GM21619 (cell line): ENCODE measurements around the gene EPHA4.

Experiments used
- ATAC-seq: cut with Tn5 transposase; IDR thresholded peaks from one replicate; pipeline ENCODE4 v1.9.1; 2021; ENCODE audit not compliant: unreplicated experiment

The EPHA4 gene

GRCh38 chr2:221405521-221405920 is 166.6 kb downstream of the EPHA4 start:
- no peak for ATAC-seq

- no peak for ATAC-seq
Observed at GRCh38 chr2:221402072-221402471, 170.0 kb downstream of the EPHA4 start.

- ATAC-seq, result no peak
Observed at GRCh38 chr2:221400411-221400810, 171.7 kb downstream of the EPHA4 start.

- no peak for ATAC-seq
Observed at GRCh38 chr2:221399183-221399582, 172.9 kb downstream of the EPHA4 start.

- ATAC-seq, result no peak
Observed at GRCh38 chr2:221397187-221397586, 174.9 kb downstream of the EPHA4 start.

GRCh38 chr2:221392228-221392881 is 179.7 kb downstream of the EPHA4 start:
- no peak for ATAC-seq

GRCh38 chr2:221390878-221391277 is 181.2 kb downstream of the EPHA4 start:
- ATAC-seq, result no peak

- ATAC-seq, result no peak
Observed at GRCh38 chr2:221389904-221390303, 182.2 kb downstream of the EPHA4 start.

- no peak for ATAC-seq
Observed at GRCh38 chr2:221389421-221389820, 182.7 kb downstream of the EPHA4 start.

- ATAC-seq, result no peak
Observed at GRCh38 chr2:221388891-221389290, 183.2 kb downstream of the EPHA4 start.

GRCh38 chr2:221385716-221386115 is 186.4 kb downstream of the EPHA4 start:
- no peak for ATAC-seq

GRCh38 chr2:221381928-221382488 is 190.1 kb downstream of the EPHA4 start:
- ATAC-seq, result no peak

- no peak for ATAC-seq
Observed at GRCh38 chr2:221380686-221381085, 191.4 kb downstream of the EPHA4 start.

GRCh38 chr2:221380062-221380461 is 192.0 kb downstream of the EPHA4 start:
- no peak for ATAC-seq

- ATAC-seq, result no peak
Observed at GRCh38 chr2:221377597-221377996, 194.5 kb downstream of the EPHA4 start.

- ATAC-seq, result no peak
Observed at GRCh38 chr2:221377066-221377465, 195.0 kb downstream of the EPHA4 start.

- no peak for ATAC-seq
Observed at GRCh38 chr2:221374234-221374633, 197.9 kb downstream of the EPHA4 start.

GRCh38 chr2:221372907-221373306 is 199.2 kb downstream of the EPHA4 start:
- ATAC-seq, result no peak

- ATAC-seq, result no peak
Observed at GRCh38 chr2:221372159-221372884, 199.8 kb downstream of the EPHA4 start.

- no peak for ATAC-seq
Observed at GRCh38 chr2:221371347-221371746, 200.8 kb downstream of the EPHA4 start.

GRCh38 chr2:221370857-221371211 is 201.3 kb downstream of the EPHA4 start:
- no peak for ATAC-seq

GRCh38 chr2:221370076-221370856 is 201.8 kb downstream of the EPHA4 start:
- no peak for ATAC-seq
